ENCODE data around the gene KLHL10. TPM values are rescaled to one million over a fixed set of nuclear protein-coding genes. Genes with fewer than 3 reads are reported as not detected.

Gene KLHL10

Small RNA genes within 50 kb of the gene (small RNA-seq; reads per million reads assigned to genes)
- gene AC125257.2 (ENCODE audit: low read depth) = not detected

Data from mesenchymal stem cell (in vitro differentiated cells and primary cell).